H1 (cell line): ENCODE data around the gene GPRC6A. TPM values are rescaled to one million over a fixed set of nuclear protein-coding genes. Genes with fewer than 3 reads are reported as not detected.

Source experiments
- EP300 ChIP-seq, 2 experiments: IDR thresholded peaks; 1 replicate in 1 of 2; 2 replicates in 1 of 2; pipeline ENCODE4 v1.6.1; 2011 to 2012; ENCODE audit warnings: low read depth in 2 of 2, low read length in 2 of 2, mild to moderate bottlenecking in 2 of 2, borderline replicate concordance in 1 of 2, inconsistent platforms in 1 of 2, moderate library complexity in 1 of 2
- FOSL1 ChIP-seq: IDR thresholded peaks from 2 replicates; pipeline ENCODE4 v1.6.1; 2011; ENCODE audit warnings: mild to moderate bottlenecking, low read depth, low read length, moderate library complexity; ENCODE audit not compliant: insufficient read depth
- HDAC2 ChIP-seq, 2 experiments: fragments of 300-600 bp in 1 of 2; sonication (generic) in 1 of 2; IDR thresholded peaks; 2 replicates each; pipeline ENCODE4 v1.6.1; 2011 to 2012; ENCODE audit warnings: low read depth in 2 of 2, low read length in 2 of 2, mild to moderate bottlenecking in 2 of 2, moderate library complexity in 2 of 2, borderline replicate concordance in 1 of 2, inconsistent platforms in 1 of 2
- RBBP5 ChIP-seq: IDR thresholded peaks from 2 replicates; pipeline ENCODE4 v1.7.1; 2012; ENCODE audit warnings: low read depth, mild to moderate bottlenecking, inconsistent platforms, low read length, moderate library complexity, borderline replicate concordance
- RFX5 ChIP-seq: IDR thresholded peaks from 2 replicates; pipeline ENCODE4 v1.6.1; 2011; ENCODE audit warnings: low read depth, low read length, improper control_type of control experiment, borderline replicate concordance
- polyA plus RNA-seq, 7 experiments: library from polyadenylated mRNA; depleted of rRNA in 3 of 7; stranded (reverse) in 5 of 7; unstranded in 2 of 7; fragments of >200 nt in 5 of 7; fragments of 200-250 nt in 2 of 7; gene quantifications; 1 replicate in 5 of 7; 2 replicates in 1 of 7; 4 replicates in 1 of 7; pipeline versions ENCODE4 v1.2.1 to v1.2.3, GENCODE V29; 2011 to 2013; ENCODE audit warnings: missing spikeins in 2 of 7, mixed read lengths in 2 of 7
- total RNA-seq: library from RNA; stranded (reverse); fragmentation: NEBNext Ultra II Directional; extraction: Animal tissue kit (Norgen Biotek cat#: 25700); gene quantifications from 2 replicates; pipeline ENCODE4 v1.2.1, GENCODE V29; 2021
- TF ChIP-seq, protein P1 (sequence below): fragments of 300-600 bp; sonication (generic); IDR thresholded peaks from 2 replicates; pipeline ENCODE4 v1.7.1; 2012; ENCODE audit warnings: low read length, moderate library complexity, mild to moderate bottlenecking, inconsistent platforms; ENCODE audit not compliant: insufficient replicate concordance
- TF ChIP-seq, protein P2 (sequence below): IDR thresholded peaks from 2 replicates; pipeline ENCODE4 v1.6.1; 2012; ENCODE audit warnings: low read length, inconsistent platforms
- TF ChIP-seq, protein P3 (sequence below): IDR thresholded peaks from 2 replicates; pipeline ENCODE4 v1.6.1; 2011; ENCODE audit warnings: low read depth, mild to moderate bottlenecking, low read length; ENCODE audit not compliant: insufficient read depth

Gene GPRC6A
- total and polyA plus RNA-seq, 2 of the 8 experiments (the other 6 are each of a cell fraction or from before 2014, with no cell fraction given), result 0.09 to 0.22 TPM

DNA sequence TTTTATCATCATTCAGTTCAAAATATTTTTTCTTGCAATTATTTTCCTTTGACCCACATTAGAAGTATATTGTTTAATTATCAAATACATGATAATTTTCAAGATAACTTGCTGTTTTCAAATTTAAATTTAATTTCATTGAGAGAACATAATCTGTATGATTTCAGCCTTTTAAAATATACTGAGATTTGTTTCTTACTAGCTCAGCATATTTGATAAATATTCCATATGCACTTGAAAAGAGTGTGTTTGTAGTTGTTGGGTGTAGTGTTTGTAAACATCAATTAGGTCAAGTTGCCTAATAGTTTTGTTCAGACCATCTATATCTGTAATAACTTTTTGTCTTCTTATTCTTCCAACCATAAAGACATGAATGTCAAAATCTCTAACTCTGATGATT, 29.2 kb upstream of the GPRC6A start (continued):
- TF ChIP-seq, protein P1, sequence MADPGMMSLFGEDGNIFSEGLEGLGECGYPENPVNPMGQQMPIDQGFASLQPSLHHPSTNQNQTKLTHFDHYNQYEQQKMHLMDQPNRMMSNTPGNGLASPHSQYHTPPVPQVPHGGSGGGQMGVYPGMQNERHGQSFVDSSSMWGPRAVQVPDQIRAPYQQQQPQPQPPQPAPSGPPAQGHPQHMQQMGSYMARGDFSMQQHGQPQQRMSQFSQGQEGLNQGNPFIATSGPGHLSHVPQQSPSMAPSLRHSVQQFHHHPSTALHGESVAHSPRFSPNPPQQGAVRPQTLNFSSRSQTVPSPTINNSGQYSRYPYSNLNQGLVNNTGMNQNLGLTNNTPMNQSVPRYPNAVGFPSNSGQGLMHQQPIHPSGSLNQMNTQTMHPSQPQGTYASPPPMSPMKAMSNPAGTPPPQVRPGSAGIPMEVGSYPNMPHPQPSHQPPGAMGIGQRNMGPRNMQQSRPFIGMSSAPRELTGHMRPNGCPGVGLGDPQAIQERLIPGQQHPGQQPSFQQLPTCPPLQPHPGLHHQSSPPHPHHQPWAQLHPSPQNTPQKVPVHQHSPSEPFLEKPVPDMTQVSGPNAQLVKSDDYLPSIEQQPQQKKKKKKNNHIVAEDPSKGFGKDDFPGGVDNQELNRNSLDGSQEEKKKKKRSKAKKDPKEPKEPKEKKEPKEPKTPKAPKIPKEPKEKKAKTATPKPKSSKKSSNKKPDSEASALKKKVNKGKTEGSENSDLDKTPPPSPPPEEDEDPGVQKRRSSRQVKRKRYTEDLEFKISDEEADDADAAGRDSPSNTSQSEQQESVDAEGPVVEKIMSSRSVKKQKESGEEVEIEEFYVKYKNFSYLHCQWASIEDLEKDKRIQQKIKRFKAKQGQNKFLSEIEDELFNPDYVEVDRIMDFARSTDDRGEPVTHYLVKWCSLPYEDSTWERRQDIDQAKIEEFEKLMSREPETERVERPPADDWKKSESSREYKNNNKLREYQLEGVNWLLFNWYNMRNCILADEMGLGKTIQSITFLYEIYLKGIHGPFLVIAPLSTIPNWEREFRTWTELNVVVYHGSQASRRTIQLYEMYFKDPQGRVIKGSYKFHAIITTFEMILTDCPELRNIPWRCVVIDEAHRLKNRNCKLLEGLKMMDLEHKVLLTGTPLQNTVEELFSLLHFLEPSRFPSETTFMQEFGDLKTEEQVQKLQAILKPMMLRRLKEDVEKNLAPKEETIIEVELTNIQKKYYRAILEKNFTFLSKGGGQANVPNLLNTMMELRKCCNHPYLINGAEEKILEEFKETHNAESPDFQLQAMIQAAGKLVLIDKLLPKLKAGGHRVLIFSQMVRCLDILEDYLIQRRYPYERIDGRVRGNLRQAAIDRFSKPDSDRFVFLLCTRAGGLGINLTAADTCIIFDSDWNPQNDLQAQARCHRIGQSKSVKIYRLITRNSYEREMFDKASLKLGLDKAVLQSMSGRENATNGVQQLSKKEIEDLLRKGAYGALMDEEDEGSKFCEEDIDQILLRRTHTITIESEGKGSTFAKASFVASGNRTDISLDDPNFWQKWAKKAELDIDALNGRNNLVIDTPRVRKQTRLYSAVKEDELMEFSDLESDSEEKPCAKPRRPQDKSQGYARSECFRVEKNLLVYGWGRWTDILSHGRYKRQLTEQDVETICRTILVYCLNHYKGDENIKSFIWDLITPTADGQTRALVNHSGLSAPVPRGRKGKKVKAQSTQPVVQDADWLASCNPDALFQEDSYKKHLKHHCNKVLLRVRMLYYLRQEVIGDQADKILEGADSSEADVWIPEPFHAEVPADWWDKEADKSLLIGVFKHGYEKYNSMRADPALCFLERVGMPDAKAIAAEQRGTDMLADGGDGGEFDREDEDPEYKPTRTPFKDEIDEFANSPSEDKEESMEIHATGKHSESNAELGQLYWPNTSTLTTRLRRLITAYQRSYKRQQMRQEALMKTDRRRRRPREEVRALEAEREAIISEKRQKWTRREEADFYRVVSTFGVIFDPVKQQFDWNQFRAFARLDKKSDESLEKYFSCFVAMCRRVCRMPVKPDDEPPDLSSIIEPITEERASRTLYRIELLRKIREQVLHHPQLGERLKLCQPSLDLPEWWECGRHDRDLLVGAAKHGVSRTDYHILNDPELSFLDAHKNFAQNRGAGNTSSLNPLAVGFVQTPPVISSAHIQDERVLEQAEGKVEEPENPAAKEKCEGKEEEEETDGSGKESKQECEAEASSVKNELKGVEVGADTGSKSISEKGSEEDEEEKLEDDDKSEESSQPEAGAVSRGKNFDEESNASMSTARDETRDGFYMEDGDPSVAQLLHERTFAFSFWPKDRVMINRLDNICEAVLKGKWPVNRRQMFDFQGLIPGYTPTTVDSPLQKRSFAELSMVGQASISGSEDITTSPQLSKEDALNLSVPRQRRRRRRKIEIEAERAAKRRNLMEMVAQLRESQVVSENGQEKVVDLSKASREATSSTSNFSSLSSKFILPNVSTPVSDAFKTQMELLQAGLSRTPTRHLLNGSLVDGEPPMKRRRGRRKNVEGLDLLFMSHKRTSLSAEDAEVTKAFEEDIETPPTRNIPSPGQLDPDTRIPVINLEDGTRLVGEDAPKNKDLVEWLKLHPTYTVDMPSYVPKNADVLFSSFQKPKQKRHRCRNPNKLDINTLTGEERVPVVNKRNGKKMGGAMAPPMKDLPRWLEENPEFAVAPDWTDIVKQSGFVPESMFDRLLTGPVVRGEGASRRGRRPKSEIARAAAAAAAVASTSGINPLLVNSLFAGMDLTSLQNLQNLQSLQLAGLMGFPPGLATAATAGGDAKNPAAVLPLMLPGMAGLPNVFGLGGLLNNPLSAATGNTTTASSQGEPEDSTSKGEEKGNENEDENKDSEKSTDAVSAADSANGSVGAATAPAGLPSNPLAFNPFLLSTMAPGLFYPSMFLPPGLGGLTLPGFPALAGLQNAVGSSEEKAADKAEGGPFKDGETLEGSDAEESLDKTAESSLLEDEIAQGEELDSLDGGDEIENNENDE, result no peak
- TF ChIP-seq EP300 (IDR thresholded peaks at IDR 0.05; ENCODE audit: borderline replicate concordance in 1 of 2, low read depth in 2 of 2, low read length in 2 of 2) (no peak), RFX5 (no peak), HDAC2 (IDR thresholded peaks at IDR 0.05; ENCODE audit: borderline replicate concordance in 1 of 2, low read depth in 2 of 2, low read length in 2 of 2) (no peak), RBBP5 (no peak), FOSL1 (no peak)
- TF ChIP-seq, protein P2, sequence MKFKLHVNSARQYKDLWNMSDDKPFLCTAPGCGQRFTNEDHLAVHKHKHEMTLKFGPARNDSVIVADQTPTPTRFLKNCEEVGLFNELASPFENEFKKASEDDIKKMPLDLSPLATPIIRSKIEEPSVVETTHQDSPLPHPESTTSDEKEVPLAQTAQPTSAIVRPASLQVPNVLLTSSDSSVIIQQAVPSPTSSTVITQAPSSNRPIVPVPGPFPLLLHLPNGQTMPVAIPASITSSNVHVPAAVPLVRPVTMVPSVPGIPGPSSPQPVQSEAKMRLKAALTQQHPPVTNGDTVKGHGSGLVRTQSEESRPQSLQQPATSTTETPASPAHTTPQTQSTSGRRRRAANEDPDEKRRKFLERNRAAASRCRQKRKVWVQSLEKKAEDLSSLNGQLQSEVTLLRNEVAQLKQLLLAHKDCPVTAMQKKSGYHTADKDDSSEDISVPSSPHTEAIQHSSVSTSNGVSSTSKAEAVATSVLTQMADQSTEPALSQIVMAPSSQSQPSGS, result no peak
- TF ChIP-seq, protein P3, sequence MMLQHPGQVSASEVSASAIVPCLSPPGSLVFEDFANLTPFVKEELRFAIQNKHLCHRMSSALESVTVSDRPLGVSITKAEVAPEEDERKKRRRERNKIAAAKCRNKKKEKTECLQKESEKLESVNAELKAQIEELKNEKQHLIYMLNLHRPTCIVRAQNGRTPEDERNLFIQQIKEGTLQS, result no peak
